Activated CD8-positive, alpha-beta T cell treated with anti-CD3 and anti-CD28 coated beads for 36 hours (primary cell): Measurements from ENCODE around the gene PLEKHG2. TPM values are rescaled to one million over a fixed set of nuclear protein-coding genes. Genes with fewer than 3 reads are reported as not detected.
A peak's percentile ranks its signal among the peaks of the same experiment; 100 is the strongest.

Source experiments
- ATAC-seq: fragments of 200-7000 bp; cut with Tn5 transposase; one replicate; pipeline ENCODE4 v1.10.0; 2021; ENCODE audit warnings: mild to moderate bottlenecking, moderate library complexity
- CTCF ChIA-PET: fragments of 350-600 bp; sonication (Branson Sonifier 250); formaldehyde crosslinking; loops from one replicate; lab custom pipeline; 2021; ENCODE audit warnings: antibody characterized with exemption; lab: Charles Lee
- POLR2A ChIA-PET: fragments of 350-600 bp; sonication (Branson Sonifier 250); formaldehyde crosslinking; loops from one replicate; lab custom pipeline; 2021; ENCODE audit warnings: antibody characterized with exemption; lab: Charles Lee
- DNase-seq: peaks from one replicate; pipeline ENCODE4 v3.0.0-alpha.2; 2020
- H3K27ac Mint-ChIP-seq: one replicate; pipeline ENCODE4 v1.8.0; 2021; ENCODE audit warnings: mild to moderate bottlenecking, mixed read lengths
- H3K27me3 Mint-ChIP-seq: one replicate; pipeline ENCODE4 v1.8.0; 2021; ENCODE audit warnings: mixed read lengths
- H3K36me3 Mint-ChIP-seq: one replicate; pipeline ENCODE4 v1.8.0; 2021; ENCODE audit warnings: low read depth, mixed read lengths
- H3K4me1 Mint-ChIP-seq: one replicate; pipeline ENCODE4 v1.8.0; 2021; ENCODE audit warnings: low read depth, mixed read lengths
- H3K4me3 Mint-ChIP-seq: one replicate; pipeline ENCODE4 v1.8.0; 2021; ENCODE audit warnings: mild to moderate bottlenecking, moderate library complexity, mixed read lengths
- H3K9me3 Mint-ChIP-seq: one replicate; pipeline ENCODE4 v1.8.0; 2021; ENCODE audit warnings: mixed read lengths
- CTCF ChIP-seq: fragments of 200-600 bp; IDR thresholded peaks from one replicate; pipeline ENCODE4 v1.8.0; 2022; ENCODE audit warnings: antibody characterized with exemption, mild to moderate bottlenecking
- intact Hi-C: fragments of 100-400 bp; cut with micrococcal nuclease; formaldehyde crosslinking; loops from one replicate; pipeline ENCODE4 v1.10.0; 2022
- total RNA-seq, 2 experiments: library from RNA; stranded (reverse); gene quantifications; one replicate each; pipeline ENCODE4 v1.2.3, GENCODE V29; 2021

PLEKHG2 gene
- total RNA-seq, 2 experiments from 2014 or later, result 35.9 to 42.8 TPM

- H3K36me3 Mint-ChIP-seq, result peaks cover 28% of the 10 kb centered on the region
- CTCF ChIA-PET, result interaction anchor here (0.6 to 2.3 kb wide), 17 partner anchors 9 to 481 kb away, joined by 3 to 153 read pairs (median 6); partner anchors contain the start of genes EID2B, GMFG, MED29 and MRPS12
- peaks cover 2% of the 10 kb centered on the region for H3K27me3 Mint-ChIP-seq
These were observed 703 bp upstream of the PLEKHG2 start for GRCh38 chr19:39411832-39412099.

GRCh38 chr19:39412867-39413271 lies 400 bp downstream of the PLEKHG2 start:
- Mint-ChIP-seq H3K4me3 (peak overlapping the region; percentile 79), H3K27ac (peak overlapping the region; percentile 80), H3K27me3 (peaks cover 2% of the 10 kb centered on the region), H3K36me3 (peaks cover 21% of the 10 kb centered on the region), H3K9me3 (no peaks in the 10 kb centered on the region), H3K4me1 (peaks cover 29% of the 10 kb centered on the region)
- ChIA-PET POLR2A (interaction anchor here (1.2 to 2.2 kb wide), 4 partner anchors 14 to 23 kb away, joined by 4 to 80 read pairs (median 10); partner anchors contain the start of gene RPS16), CTCF (interaction anchor here (1.0 to 2.3 kb wide), 7 partner anchors 13 to 201 kb away, joined by 6 to 153 read pairs (median 7); partner anchors contain the start of genes MED29, PAF1 and RPS16)
- TF ChIP-seq CTCF, result no peak
- intact Hi-C loops, result loop anchor here (1.0 to 10.0 kb wide), 3 partner anchors 16 to 288 kb away; partner anchors contain the start of genes GMFG and PAK4
- ATAC-seq (no peak), DNase-seq (no peak)

More at GRCh38 chr19:39411832-39412099, 703 bp upstream of the PLEKHG2 start:
- ATAC-seq (peak; percentile 54), DNase-seq (peak; percentile 97)
- H3K9me3 Mint-ChIP-seq, result no peaks in the 10 kb centered on the region
- POLR2A ChIA-PET, result interaction anchor here (1.0 to 2.2 kb wide), 9 partner anchors 14 to 76 kb away, joined by 3 to 80 read pairs (median 6); partner anchors contain the start of genes GMFG, MED29, PAF1 and RPS16
- peak overlapping the region; percentile 79 for H3K4me3 Mint-ChIP-seq
- peak; percentile 97 for TF ChIP-seq CTCF
- H3K4me1 Mint-ChIP-seq, result peaks cover 29% of the 10 kb centered on the region
- H3K27ac Mint-ChIP-seq, result peak overlapping the region; percentile 89
- intact Hi-C loops, result loop anchor here (1.0 to 10.0 kb wide), 3 partner anchors 14 to 287 kb away; partner anchors contain the start of genes GMFG and PAK4

GRCh38 chr19:39413272-39413910 lies 922 bp downstream of the PLEKHG2 start:
- Mint-ChIP-seq H3K27me3 (peaks cover 2% of the 10 kb centered on the region), H3K4me1 (peaks cover 29% of the 10 kb centered on the region), H3K4me3 (peak overlapping the region; percentile 79), H3K36me3 (peaks cover 15% of the 10 kb centered on the region), H3K9me3 (no peaks in the 10 kb centered on the region), H3K27ac (peak overlapping the region; percentile 87)
- no peak for ATAC-seq
- CTCF ChIA-PET, result interaction anchor here (1.5 to 2.2 kb wide), 3 partner anchors 16 to 120 kb away, joined by 3 to 7 read pairs (median 7); partner anchors contain the start of gene RPS16
- TF ChIP-seq CTCF, result no peak
- intact Hi-C loops, result loop anchor here (5.0 to 10.0 kb wide), 2 partner anchors 76 to 289 kb away; partner anchors contain the start of genes GMFG and PAK4
- POLR2A ChIA-PET, result interaction anchor here (1.1 to 8.7 kb wide), 4 partner anchors 14 to 22 kb away, joined by 4 to 66 read pairs (median 18); partner anchors contain the start of gene RPS16
- DNase-seq, result peak; percentile 37

- intact Hi-C loops, result loop anchor here (5.0 to 10.0 kb wide), 2 partner anchors 77 to 289 kb away; partner anchors contain the start of genes GMFG and PAK4
- no peak for TF ChIP-seq CTCF
- ATAC-seq (no peak), DNase-seq (no peak)
- Mint-ChIP-seq H3K27me3 (peaks cover 2% of the 10 kb centered on the region), H3K4me1 (peaks cover 29% of the 10 kb centered on the region), H3K9me3 (no peaks in the 10 kb centered on the region), H3K4me3 (peak overlapping the region; percentile 79), H3K36me3 (peaks cover 10% of the 10 kb centered on the region), H3K27ac (peak overlapping the region; percentile 87)
- POLR2A ChIA-PET, result interaction anchor here (1.0 to 8.7 kb wide), 5 partner anchors 13 to 21 kb away, joined by 3 to 66 read pairs (median 6); partner anchors contain the start of gene RPS16
- CTCF ChIA-PET, result interaction anchor here (0.8 to 2.2 kb wide), 4 partner anchors 17 to 119 kb away, joined by 3 to 7 read pairs (median 5); partner anchors contain the start of gene RPS16
These were observed 1.6 kb downstream of the PLEKHG2 start for GRCh38 chr19:39413911-39414608.
